ENCODE data around the gene CD83. TPM values are rescaled to one million over a fixed set of nuclear protein-coding genes. Genes with fewer than 3 reads are reported as not detected.

Gene CD83
- polyA plus RNA-seq, 3 donors, result 74.5 to 326 (median 84.7) TPM

DNA sequence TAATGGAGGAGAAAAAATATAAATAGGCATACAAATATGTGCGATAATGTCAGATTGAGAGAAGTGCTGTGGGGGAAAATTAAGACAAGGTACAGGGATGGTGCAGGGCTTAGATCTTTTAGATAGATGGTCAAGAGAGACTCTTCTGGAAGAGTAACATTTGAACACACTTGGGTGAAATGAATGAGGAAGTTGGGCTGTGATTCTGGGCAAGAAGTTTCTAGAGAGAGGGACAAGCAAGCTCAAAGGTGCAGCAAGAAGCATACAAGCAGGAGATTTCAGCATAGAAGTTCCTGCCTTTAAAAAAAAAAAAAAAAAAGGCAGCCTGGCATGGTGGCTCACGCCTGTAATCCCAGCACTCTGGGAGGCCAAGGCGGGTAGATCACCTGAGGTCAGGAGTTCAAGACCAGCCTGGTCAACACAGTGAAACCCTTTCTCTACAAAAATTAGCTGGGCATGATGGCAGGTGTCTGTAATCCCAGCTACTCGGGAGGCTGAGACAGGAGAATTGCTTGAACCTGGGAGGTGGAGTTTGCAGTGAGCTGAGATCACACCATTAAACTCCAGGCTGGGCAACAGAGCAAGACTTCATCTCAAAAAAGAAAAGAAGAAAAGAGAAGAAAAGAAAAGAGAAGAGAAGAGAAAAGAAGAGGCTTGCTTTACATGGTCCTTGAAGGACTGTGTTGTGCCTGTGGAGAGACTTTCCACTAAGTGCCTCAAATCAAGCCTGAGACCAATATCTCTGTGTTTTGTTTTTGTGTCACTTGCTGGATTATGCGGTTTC lies 9.7 kb upstream of the CD83 start:
- peaks cover 0 to 8% (median 4%) of the 10 kb centered on the region in 3 donors for H3K27me3 Mint-ChIP-seq (ENCODE audit: low read depth in 3 of 3)
- Histone ChIP-seq H3K9me3 (replicated peaks in 1 of 2; ENCODE audit: control insufficient read depth in 1 of 2, insufficient read depth in 1 of 2, low read length in 2 of 2) (peaks cover 8 to 12% of the 10 kb centered on the region in 2 donors), H3K9ac (ENCODE audit: insufficient read depth, low read length, poor library complexity, severe bottlenecking) (no peak overlapping the region), H3K27me3 (ENCODE audit: control insufficient read depth in 2 of 2, insufficient read depth in 2 of 2, low read length in 2 of 2) (no peaks in the 10 kb centered on the region), H3K36me3 (replicated peaks in 1 of 2; ENCODE audit: control insufficient read depth in 1 of 2, insufficient read depth in 2 of 2, low read length in 2 of 2) (no peaks in the 10 kb centered on the region), H3K79me2 (ENCODE audit: insufficient read depth, low read length) (no peaks in the 10 kb centered on the region), H3K4me3 (replicated peaks in 1 of 3; ENCODE audit: low read depth in 2 of 3, low read length in 3 of 3) (no peak overlapping the region), H3K27ac (ENCODE audit: low read depth in 1 of 2, low read length in 2 of 2) (peak overlapping the region in 1 of 2 donors; percentile 84), H3K4me2 (replicated peaks; ENCODE audit: extremely low read depth, low read length, poor library complexity, severe bottlenecking) (peak overlapping the region; percentile 69), H2AFZ (ENCODE audit: insufficient read depth, low read depth, low read length, poor library complexity, severe bottlenecking) (peak overlapping the region; percentile 89), H3K4me1 (ENCODE audit: control insufficient read depth in 1 of 2, insufficient read depth in 2 of 2, low read length in 2 of 2) (peaks cover 26% of the 10 kb centered on the region in 2 donors), H4K20me1 (ENCODE audit: insufficient read depth, low read length) (no peaks in the 10 kb centered on the region)
- intact Hi-C loops (cut with micrococcal nuclease), result no loop called here
- DNase-seq, result peak in 1 of 3 donors; percentile 56
- peak overlapping the region; percentile 53 to 80 for H3K4me3 Mint-ChIP-seq
- peaks cover 27% of the 10 kb centered on the region for H3K4me1 Mint-ChIP-seq
- H3K9me3 Mint-ChIP-seq, result peaks cover 7 to 19% (median 15%) of the 10 kb centered on the region in 7 donors
- peaks cover 0 to 6% of the 10 kb centered on the region in 2 donors for H3K36me3 Mint-ChIP-seq
- TF ChIP-seq, protein P1, sequence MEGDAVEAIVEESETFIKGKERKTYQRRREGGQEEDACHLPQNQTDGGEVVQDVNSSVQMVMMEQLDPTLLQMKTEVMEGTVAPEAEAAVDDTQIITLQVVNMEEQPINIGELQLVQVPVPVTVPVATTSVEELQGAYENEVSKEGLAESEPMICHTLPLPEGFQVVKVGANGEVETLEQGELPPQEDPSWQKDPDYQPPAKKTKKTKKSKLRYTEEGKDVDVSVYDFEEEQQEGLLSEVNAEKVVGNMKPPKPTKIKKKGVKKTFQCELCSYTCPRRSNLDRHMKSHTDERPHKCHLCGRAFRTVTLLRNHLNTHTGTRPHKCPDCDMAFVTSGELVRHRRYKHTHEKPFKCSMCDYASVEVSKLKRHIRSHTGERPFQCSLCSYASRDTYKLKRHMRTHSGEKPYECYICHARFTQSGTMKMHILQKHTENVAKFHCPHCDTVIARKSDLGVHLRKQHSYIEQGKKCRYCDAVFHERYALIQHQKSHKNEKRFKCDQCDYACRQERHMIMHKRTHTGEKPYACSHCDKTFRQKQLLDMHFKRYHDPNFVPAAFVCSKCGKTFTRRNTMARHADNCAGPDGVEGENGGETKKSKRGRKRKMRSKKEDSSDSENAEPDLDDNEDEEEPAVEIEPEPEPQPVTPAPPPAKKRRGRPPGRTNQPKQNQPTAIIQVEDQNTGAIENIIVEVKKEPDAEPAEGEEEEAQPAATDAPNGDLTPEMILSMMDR (IDR thresholded peaks at IDR 0.05), result no peak
- WGBS (ENCODE audit: insufficient coverage), result no CpG with 5 or more reads among the region's 5 CpGs
- peak overlapping the region; percentile 19 to 95 (median 85) for H3K27ac Mint-ChIP-seq

DNA sequence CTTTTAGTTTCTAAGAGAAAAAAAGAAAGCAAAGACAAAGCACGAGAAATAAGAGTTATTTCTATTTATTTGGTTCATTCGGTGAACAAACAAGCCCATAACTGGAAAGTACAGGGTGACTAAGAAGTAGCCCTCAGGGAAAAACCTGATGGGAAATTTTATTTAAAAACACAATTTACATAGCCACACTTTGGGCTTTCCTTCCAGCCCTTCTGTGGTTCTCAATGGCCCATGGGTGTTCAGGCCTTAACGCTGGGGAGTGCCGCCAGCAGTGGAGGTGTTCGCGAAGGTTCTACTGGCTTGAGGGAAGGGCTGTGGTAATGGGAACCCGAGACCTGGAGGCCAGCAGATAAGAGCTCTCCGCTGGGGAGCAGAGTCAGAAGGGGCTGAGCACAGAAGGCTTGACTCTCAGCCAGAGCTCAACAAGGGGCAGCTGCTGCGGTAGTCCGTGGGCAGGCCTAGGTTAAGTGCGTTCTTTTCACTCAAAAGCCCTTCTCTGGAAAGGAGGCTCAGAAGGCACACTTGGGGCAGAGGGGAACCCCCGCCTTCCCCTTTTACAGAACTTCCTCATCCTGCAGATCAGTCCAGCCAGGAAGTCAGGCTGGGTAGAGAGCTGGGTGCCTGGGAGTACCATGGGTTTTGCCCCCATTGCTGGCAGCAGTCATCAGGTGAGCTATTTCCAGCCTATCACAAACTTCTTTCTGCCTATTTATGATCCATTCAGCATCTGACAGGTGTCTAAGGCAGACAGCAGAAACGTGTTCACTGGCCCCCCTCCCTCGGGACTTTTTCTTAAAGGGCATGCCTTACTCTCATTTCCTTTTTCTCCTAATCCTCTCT lies 8.8 kb upstream of the CD83 start:
- H3K27me3 Mint-ChIP-seq (ENCODE audit: low read depth in 3 of 3), result peaks cover 0 to 8% (median 2%) of the 10 kb centered on the region in 3 donors

More for the DNA sequence above, 8.8 kb upstream of the CD83 start:
- DNase-seq, result peak; percentile 83 to 97 (median 90)
- peak overlapping the region; percentile 83 to 95 (median 94) for H3K27ac Mint-ChIP-seq
- peaks cover 7 to 19% (median 15%) of the 10 kb centered on the region in 7 donors for H3K9me3 Mint-ChIP-seq
- H3K4me2 ChIP-seq (replicated peaks; ENCODE audit: extremely low read depth, low read length, poor library complexity, severe bottlenecking), result peak overlapping the region; percentile 69
- no peaks in the 10 kb centered on the region for H3K27me3 ChIP-seq (ENCODE audit: control insufficient read depth in 2 of 2, insufficient read depth in 2 of 2, low read length in 2 of 2)
- intact Hi-C loops (cut with micrococcal nuclease), result no loop called here
- H3K4me3 Mint-ChIP-seq, result peak overlapping the region; percentile 56 to 80
- peak overlapping the region; percentile 60 for H3K9ac ChIP-seq (ENCODE audit: insufficient read depth, low read length, poor library complexity, severe bottlenecking)
- H3K4me1 ChIP-seq (ENCODE audit: control insufficient read depth in 1 of 2, insufficient read depth in 2 of 2, low read length in 2 of 2), result peaks cover 26% of the 10 kb centered on the region in 2 donors
- no peaks in the 10 kb centered on the region for H4K20me1 ChIP-seq (ENCODE audit: insufficient read depth, low read length)
- H3K36me3 ChIP-seq (replicated peaks in 1 of 2; ENCODE audit: control insufficient read depth in 1 of 2, insufficient read depth in 2 of 2, low read length in 2 of 2), result no peaks in the 10 kb centered on the region
- TF ChIP-seq, protein P1 (IDR thresholded peaks at IDR 0.05), result no peak
- peak overlapping the region; percentile 83 to 84 for H3K27ac ChIP-seq (ENCODE audit: low read depth in 1 of 2, low read length in 2 of 2)
- H3K4me3 ChIP-seq (replicated peaks in 1 of 3; ENCODE audit: low read depth in 2 of 3, low read length in 3 of 3), result peak overlapping the region in 1 of 3 experiments; percentile 68
- H2AFZ ChIP-seq (ENCODE audit: insufficient read depth, low read depth, low read length, poor library complexity, severe bottlenecking), result peak overlapping the region; percentile 89
- no peaks in the 10 kb centered on the region for H3K79me2 ChIP-seq (ENCODE audit: insufficient read depth, low read length)
- WGBS (ENCODE audit: insufficient coverage), result 5% methylated on average over 10 of the region's 14 CpGs
- peaks cover 0 to 6% of the 10 kb centered on the region in 2 donors for H3K36me3 Mint-ChIP-seq
- H3K9me3 ChIP-seq (replicated peaks in 1 of 2; ENCODE audit: control insufficient read depth in 1 of 2, insufficient read depth in 1 of 2, low read length in 2 of 2), result peaks cover 8 to 12% of the 10 kb centered on the region in 2 donors
- peaks cover 27% of the 10 kb centered on the region for H3K4me1 Mint-ChIP-seq
